Sigmoid colon (tissue), 4 donors: Measurements from ENCODE around the gene SLC26A8.

Source experiments
- EP300 ChIP-seq, 4 donors: sonication (generic); formaldehyde crosslinking; IDR thresholded peaks; one replicate each; pipeline ENCODE4 v1.6.1; 2017; ENCODE audit warnings: antibody characterized with exemption in 4 of 4
- TF ChIP-seq, protein P1 (sequence below), 4 experiments: fragments of 450-650 bp in 3 of 4; fragments of 200-600 bp in 1 of 4; IDR thresholded peaks; one replicate each; pipeline ENCODE4 v1.5.1; 2016 to 2019; ENCODE audit warnings: antibody characterized with exemption in 4 of 4, mild to moderate bottlenecking in 3 of 4, moderate library complexity in 2 of 4

DNA sequence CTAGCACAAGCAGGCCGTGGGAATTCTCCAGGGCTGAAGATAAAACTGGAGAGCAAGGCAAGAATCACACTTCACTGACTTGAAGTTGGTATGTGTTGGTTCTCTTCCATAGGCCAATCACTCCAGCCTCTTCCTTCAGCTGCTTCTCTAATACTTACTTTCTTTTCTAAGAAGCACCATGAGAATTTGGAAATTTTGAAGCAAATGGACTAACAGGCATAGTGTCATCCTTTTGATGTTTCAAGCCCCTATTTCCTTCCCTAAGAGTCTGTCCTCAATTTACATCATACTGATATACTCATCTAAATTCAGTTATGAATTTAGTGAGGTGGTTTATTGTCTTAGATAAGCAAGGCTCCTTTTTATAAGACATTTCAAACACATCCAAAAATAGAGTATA is 24.0 kb downstream of the SLC26A8 start:
- TF ChIP-seq, protein P1, sequence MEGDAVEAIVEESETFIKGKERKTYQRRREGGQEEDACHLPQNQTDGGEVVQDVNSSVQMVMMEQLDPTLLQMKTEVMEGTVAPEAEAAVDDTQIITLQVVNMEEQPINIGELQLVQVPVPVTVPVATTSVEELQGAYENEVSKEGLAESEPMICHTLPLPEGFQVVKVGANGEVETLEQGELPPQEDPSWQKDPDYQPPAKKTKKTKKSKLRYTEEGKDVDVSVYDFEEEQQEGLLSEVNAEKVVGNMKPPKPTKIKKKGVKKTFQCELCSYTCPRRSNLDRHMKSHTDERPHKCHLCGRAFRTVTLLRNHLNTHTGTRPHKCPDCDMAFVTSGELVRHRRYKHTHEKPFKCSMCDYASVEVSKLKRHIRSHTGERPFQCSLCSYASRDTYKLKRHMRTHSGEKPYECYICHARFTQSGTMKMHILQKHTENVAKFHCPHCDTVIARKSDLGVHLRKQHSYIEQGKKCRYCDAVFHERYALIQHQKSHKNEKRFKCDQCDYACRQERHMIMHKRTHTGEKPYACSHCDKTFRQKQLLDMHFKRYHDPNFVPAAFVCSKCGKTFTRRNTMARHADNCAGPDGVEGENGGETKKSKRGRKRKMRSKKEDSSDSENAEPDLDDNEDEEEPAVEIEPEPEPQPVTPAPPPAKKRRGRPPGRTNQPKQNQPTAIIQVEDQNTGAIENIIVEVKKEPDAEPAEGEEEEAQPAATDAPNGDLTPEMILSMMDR (IDR thresholded peaks at IDR 0.05): no peak
- TF ChIP-seq EP300 (IDR thresholded peaks at IDR 0.05): no peak
